Measurements from ENCODE around the gene C11orf21.
A peak's percentile ranks its signal among the peaks of the same experiment; 100 is the strongest.

Gene C11orf21

DNA sequence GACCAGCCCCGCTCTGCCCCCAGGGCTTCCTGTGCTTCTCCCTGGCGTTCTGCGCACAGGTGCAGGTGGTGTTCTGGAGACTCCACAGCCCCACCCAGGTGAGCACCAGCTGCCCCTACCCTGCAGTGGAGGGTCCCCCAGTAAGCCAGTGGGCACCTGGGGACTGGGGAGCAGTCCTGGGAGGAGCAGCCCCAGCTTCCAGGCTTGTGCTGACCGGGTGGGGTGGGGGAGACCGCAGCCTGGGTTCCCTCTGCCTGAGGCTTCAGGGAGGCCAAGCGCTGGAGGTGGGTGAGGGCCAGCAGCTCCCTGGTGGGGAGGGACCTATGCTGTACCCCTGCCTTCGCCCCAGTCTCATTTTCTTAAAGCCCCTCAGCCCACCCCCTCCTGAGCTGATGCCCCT lies 7.0 kb upstream of the C11orf21 start:
- no peak for DNase-seq (ENCODE audit: low read depth in 2 of 2)

DNA sequence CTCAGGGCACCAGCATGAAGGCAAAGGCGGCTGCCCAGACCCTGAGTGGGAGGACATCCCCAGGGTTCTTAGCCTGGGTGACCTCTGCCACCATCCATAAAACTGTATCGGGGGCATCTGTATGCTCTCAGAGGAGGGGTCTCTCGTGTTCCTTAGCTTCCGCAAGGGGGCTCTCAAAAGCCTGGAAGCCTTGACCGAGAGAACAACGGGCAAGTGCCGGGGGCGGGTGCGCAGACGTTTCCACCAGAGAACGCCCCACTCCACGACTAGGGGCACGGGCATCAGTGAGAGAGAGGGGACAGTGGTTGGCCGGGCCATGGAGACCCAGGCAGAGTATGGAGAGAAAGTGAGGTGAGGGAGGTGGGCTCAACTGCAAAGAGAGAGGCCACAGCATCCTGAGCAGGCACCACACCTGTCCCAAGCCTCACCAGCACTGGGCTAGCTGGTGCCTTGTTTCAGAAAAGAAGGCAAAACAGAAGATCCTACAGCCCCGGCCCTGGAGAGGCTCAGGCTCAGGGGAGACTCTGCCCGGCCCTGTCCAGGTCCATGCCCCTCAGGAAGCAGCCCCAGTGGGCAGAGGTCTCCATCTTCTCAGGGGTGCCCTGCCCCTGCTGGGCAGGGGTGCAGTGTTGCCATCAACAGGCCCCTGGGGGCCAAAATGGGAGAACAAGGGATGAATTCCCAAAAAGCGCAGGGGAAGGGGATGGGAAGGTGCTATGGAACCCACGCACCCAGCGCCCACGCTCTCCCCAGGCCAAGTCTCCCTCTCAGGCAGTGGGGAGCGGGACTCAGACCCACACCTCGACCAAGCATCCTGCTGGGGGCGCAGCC lies 6.0 kb upstream of the C11orf21 start:
- no peak for DNase-seq (ENCODE audit: low read depth in 2 of 2)

DNA sequence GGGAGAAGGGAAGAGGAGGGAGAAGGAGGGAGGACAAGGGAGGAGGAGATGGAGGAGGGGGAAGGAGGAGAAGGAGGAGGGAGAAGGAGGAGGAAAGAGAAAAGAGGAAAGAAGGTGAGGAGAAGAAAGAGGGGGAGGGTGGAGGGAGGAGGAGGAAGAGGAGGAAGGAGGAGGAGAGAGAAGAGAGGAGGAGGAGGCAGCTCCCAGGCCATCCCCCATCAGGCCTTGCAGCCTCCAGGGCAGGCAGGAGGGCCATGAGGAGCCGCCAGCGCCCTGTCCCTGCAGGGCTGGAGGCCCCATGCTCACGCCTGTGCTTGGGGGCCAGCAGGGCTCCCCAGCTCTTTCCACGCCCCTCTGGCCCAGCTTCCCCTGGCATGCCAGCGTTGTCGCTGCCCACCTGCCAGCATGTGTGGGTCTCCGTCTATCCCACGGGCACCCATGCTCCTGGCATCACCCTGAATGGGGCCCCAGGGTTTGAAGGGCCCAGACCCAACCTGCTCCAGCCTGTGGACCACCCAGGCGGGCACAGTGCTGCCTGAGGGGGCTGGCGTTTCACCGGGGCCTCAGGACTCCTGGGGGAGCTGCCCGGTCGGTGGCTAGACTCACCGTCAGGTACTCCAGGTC lies 5.3 kb upstream of the C11orf21 start:
- no peak for DNase-seq (ENCODE audit: low read depth in 2 of 2)

DNA sequence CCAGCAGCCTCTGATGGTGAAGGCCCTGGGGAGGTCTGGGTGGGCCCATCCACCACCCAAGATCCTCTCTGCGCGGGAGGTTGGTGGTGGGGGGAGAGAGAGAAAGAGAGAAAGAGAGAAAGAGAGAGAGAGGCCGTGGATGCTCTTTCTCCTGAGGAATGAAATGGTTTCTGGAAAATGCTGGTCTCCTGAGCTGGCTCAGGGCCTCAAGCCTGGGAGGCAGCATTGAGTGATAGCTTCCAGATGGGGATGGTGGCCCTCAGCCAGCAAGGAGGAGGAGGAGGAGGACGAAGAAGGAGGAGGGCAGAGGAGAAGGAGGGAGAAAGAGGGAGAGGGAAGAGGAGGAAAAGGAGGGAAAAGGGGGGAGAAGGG lies 4.7 kb upstream of the C11orf21 start:
- DNase-seq (ENCODE audit: low read depth in 2 of 2), result no peak

DNA sequence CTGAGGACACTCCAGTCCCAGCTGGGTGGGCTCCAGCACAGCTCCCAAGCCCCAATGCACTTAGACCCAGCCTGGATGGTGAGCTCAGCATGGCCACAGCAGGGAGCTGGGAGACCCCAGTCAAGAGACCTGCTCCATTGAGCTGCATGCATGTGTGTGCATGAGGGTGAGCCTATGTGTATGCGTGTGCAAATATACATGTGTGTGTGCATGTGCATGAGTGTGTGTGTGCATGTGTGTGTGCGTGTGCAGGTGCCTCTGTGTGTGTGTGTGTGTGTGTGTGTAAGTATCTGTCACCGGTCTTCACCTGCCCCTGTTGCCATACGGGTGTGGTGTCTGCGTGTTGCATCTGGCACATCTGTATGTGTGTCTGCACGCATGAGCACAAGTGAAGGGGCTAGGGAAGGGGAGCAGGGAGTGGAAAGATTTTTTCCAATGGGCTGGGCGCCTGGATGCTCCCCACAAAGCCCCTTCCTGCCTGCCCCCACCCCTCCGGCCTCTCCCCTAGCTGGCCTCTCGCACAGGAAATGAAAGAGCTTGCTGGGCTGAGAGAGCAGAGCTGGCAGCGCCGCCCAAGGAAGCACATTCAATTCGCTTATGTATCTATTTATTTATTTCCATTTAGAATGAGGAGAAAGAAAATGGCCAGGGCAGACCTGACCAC lies 4.2 kb upstream of the C11orf21 start:
- DNase-seq (ENCODE audit: low read depth in 2 of 2), result no peak

DNA sequence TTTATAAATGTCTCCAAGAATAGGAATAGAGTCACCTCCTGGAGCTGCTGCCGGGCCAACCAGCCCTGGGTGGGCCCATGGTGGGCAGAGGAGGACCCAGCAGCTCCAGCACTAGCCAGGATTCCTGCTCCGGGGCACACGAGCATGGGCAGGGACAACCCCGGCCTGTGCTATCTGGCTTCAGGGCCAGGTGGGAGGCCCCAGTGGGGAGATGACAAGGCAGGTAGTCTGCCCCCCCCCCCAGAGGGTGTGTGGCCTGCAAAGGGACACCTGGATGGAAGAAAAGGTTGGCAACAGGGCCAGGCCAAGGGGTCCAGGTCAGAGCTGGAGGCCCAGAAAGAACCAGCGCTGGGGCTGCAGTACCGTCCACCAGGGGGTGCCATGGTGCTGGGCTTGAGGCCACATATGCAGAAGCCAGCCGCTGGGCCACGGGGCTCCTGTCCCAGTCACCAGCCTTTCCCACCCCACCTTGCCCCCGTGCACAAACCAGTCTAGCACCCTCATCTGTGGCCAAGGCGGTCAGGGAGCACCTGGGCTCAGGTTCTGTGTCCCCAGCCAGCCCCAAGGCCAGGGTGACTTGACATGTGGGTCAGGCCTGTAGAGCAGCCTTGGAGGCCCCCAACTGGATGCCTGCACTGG lies 3.5 kb upstream of the C11orf21 start:
- DNase-seq (ENCODE audit: low read depth in 2 of 2), result peak; percentile 83 to 89

DNA sequence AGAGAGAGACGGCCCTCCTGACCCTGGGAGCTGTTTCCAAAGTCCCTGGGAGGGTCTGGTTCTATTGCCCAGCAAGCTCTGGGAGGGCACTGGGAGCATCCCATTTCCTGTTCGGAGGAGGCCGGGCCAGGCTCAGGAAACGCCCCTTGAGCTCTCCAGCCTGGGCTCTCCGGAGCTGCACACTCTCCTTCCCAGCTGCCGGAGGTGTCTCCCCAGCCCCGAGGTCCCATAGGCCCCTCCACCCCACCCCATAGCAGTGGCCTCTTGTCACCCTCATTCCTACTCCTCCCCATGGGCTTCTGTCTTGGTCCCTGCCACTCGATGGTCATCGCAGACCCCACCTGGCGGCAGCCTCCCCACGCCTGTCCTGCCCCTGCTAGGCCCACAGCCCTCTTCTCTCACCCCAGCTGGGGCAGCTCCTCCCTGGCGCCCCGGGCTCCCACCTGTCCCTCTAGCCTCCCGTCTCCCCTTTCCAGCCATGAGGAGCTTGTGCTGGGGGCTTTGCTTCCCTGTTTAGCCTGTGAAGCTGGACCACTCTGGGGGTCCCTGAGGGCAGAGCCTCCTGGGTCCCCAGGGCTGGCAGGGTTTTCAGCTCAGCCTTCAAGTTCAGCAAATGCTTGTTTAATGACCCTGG lies 2.9 kb upstream of the C11orf21 start:
- no peak for DNase-seq (ENCODE audit: low read depth in 2 of 2)

DNA sequence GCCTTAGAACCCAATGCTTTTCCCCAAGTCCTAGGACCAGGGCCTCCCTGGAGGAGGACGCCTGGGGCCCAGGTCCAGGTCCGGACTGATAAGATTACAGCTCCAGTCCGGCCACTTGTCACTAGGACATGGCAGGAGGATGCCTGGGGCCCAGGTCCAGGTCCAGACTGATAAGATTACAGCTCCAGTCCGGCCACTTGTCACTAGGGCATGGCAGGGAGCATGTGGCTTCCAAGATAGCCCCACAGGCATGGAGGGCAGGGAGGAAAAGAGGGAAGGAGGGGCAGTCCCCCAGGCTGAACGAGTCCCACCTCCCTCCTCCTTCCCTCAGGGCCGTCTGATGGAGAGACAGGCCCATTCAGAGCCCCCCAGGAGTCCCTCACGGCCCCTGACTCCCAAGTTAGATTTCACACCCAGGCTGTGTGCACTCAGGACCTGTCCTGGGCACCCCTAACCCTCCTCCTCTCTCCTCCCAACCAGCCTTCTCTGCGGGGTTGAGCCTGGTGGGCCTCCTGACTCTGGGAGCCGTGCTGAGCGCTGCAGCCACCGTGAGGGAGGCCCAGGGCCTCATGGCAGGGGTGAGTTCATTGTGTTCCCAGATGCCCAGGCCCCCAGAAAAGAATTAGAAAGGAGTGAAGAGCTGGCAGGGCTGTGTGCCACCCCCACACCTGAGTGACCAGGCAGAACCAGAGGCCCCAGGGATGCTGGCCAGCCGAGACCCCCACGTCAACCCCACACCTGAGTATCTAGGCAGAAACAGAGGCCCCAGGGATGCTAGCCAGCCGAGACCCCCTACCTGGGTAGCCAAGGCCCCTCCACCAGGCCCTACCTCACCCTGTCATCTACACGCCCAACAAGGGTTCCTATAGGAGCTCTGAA lies 2.1 kb upstream of the C11orf21 start:
- no peak for DNase-seq (ENCODE audit: low read depth in 2 of 2)

DNA sequence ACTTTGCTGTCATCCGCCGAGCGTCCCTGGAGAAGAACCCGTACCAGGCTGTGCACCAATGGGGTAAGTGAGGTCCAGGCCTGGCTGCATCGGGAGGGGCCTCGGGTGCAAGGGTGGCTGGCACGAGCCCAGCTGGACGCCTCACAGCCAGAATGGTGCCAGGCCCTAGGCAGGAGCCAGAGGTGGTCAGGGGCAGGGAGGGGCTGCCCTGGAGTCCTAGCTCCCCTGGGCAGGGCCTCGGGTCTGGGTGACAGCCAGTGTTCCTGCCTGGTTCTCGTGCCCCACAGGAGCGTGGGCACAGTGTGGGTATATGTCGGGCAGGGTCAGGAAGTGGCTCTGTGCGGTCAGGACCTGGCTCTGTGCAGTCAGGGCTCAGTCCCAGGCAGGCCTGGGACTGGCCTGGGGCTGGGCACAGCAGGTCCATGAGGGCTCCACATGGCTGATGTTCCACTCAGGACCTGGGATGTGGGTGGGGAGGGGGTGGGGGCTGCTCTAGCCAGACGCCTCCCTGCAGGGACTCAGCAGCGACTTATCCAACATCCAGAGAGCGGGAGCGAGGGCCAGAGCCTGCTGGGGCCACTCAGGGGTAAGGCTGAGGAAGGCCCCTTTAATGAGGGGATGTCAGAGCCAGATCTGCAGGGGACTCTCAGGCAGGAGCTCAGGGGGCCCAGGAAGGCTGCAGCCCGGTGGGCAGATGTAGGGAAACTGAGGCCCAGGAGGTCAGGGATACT lies 1.3 kb upstream of the C11orf21 start:
- DNase-seq (ENCODE audit: low read depth in 2 of 2), result no peak

DNA sequence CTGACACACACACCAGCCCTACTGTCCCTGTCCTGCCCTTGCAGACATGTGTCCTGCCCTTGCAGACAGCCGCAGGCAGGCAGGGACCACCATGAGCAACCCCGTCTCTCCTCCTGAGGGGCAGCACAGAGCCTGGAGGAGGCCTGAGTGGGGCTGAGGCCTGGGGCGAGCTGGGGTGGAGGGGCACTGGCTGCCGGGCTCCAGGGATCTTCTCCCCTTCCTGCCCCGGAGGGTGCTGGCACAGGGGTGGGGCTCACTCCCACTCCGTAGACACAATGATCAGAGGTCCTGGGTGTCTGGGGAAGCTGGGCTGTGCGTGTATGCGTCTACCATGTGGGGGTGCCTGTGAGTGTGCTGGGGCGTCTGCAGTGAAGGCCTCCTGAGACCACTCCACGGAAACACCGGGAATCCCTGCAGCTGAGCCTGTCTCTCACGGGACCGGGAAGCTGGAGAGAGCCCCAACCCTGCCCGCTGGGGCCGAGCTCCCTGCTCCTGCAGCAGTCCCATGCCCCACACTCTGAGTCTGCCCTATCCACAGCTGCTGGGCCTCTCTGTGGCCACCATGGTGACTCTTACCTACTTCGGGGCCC lies 683 bp upstream of the C11orf21 start:
- DNase-seq (ENCODE audit: low read depth in 2 of 2), result no peak

DNA sequence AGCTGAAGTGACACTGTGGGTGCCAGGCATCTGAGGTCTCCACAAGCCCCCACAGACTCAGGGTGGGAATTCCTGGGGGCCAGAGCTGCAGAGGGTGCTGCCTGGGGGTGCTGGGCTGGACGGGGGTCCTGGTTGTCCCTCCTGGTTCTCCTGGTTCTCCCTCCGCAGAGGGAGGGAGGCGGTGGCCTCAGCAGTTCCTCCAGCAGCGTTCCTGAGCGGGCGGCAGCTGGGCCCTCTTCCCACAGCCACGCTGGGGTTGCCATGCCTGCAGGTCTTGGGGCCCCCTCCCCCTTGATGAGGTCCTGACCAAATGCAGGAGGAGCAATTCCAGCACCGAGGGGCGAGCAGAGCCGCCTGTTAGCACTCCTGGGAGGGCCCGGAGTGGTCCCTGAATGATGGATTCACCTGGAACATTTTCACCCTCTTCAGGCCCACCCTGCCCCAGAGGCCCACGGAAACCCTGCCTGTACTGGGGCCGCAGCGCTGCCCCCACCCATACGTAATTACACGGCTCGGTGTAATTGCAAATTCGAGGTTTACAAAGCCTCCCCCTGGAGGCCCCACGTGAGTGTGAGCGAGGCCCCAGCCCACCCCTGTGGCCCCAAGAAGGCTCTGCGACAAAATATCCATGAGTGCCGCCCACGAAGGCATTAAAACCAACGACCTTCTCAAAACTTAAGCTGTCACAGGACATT lies 635 bp downstream of the C11orf21 start:
- no peak for DNase-seq (ENCODE audit: low read depth in 2 of 2)

DNA sequence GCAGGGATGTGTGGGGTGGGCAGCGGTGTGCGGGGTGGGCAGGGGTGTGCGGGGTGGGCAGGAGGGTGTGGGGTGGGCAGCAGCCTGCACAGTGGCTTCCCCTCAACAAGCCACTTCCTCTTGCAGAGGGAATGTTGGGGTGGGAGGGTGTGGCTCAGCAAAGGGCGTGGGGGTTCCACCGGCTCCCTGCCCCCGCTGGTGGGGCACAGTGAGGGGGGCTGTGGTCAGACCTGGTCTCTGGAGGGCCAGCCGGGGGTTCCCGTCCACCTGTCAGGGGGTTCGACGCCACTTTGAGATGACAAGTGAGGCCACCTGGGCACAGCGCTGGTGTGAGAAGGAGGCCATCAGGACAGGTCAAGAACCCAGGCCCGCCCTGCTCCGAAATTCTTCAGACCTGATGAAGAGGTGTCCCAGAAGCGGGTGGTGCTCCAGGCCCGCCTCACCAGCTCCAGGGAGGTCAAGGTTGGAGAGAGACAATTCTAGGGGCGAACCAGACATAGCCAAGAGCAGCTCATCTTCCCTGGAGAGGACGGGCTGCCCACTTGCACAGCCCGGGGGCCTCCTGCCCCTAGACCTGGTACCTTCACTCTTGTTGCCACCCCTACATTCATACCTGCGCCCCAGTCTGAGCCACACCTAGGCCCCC lies 1.3 kb downstream of the C11orf21 start:
- DNase-seq (ENCODE audit: low read depth in 2 of 2), result no peak

DNA sequence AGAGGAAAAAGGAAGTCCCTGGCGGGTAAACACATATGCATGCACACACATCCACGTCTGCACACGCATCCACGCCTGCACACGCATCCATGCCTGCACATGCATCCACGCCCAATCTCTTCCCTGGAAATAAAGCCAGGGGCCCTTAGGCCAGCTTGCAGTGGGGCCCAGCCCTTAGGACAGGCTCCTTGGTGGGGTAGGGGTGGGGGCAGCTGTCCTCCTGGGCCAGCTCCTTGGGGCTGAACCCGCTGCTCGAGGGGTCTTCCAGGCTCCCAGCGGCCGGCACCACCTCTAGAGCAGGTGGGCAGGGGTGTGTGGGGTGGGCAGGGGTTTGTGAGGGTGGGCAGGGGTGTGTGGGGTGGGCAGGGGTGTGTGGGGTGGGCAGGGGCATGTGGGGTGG lies 1.9 kb downstream of the C11orf21 start:
- DNase-seq (ENCODE audit: low read depth in 2 of 2), result no peak

DNA sequence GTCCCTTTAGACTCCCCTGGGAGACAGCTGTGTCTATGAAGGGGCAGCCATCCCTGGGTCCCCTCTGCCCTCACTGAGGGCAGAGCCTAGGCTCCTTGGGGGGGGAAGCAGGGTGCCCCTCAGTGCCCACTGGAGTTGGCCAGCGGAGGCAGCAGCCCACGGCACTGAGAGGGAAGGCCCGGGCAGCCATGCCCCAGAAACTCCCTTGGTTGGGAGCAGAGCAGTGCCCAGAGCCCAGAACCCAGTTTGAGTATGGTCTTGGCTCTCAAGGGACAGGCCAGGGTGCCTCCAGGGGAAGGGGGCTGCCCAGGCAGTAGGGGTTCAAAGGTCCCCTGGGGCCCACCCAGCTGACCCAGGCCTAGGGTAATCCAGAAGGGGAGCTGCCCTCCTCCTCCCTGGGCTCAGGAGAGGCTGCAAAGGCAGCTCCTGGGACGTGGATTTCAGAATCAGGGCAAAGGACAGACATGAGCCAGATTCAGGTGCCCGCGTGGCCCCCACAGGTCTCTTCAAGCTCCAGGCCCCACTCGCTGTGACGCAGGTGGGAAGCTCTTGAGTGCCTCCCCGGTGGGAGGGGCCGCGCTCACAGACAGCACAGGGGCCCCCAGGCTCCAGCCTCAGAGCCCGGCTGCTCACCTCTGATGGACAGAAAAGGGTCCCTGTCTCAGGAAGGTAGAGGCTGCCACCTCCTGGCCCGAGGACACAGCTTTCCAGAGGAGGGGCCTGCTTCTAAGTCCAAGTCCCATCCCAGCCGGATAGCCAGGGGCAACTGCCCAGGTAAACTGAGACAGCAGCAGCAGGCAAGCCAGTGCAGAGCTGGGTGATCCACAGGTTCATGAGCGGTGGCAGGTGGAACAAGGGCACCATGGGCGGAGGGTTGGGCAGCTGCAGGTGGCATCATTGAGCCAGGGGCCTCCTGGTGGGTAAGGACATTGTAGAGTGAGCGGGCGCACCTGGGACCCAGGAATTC lies 2.6 kb downstream of the C11orf21 start:
- DNase-seq (ENCODE audit: low read depth in 2 of 2), result no peak

DNA sequence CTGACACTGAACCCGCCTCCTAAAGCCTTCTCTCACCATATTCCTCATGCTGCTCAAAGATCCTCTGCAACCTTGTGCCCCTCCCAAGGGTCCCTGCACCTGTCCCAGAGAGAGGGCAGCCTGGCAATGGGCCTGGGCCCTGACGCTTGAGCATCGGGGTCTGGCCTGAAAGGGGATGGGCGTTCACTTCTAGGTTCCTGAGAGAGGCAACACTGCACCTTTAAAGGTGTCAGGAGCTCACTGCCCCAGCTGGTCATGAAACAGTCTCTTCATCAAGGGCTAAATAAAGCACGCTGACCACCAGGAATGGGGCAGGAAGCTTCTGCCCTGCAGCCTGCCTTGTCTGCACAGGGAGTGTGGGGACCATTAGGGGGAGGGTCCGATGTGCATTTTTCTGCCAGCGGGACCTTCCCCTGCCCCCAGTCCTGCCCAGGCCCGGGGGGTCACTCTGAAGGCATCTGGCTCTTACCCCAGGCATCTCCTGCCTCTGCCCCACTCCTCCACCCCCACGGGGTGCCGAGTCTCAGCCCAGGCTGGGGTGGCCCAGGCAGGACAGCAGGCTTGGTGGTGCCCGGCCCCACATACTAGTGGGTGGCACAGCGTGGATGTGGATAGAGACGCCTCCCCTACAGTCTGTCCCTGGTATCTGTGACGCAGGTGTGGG lies 3.5 kb downstream of the C11orf21 start:
- DNase-seq (ENCODE audit: low read depth in 2 of 2), result no peak

DNA sequence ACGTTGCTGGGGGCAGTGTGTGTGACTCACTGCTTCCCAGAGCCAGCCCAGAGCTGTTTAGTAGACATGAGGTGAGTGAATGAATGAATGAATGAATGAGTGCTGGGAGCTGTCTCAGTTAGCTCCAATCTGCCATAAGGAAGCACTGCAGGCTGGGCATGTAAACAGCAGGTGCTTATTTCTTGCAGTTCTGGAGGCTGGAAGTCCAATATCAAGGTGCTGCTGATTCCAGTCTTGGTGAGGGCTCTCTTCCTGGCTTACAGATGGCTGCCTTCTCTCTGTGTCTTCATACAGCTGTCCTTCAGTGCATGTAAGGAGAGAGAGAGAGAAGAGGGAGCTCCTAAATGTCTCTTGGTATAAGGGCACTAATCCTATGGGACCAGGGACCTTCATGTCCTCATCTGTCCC lies 4.1 kb downstream of the C11orf21 start:
- DNase-seq (ENCODE audit: low read depth in 2 of 2), result no peak

Measured in stimulated activated CD4-positive, alpha-beta T cell treated with anti-CD3 and anti-CD28 coated beads, Interleukin-4, amount 100 ng/mL, for 48 hours (primary cell).